HFFc6 (cell line): ENCODE results near the gene THSD4. TPM values are rescaled to one million over a fixed set of nuclear protein-coding genes. Genes with fewer than 3 reads are reported as not detected.
A peak's percentile ranks its signal among the peaks of the same experiment; 100 is the strongest.
"Not testable (repeated sequence)": the region's sequence is repeated elsewhere in the genome, so short reads cannot be mapped to it uniquely, and the experiment has no call there.

Experiments used
- DNase-seq: peaks from one replicate; pipeline ENCODE4 v3.0.0-alpha.2; 2018
- H3K27ac Mint-ChIP-seq: 2 replicates; pipeline ENCODE4 v1.8.0; 2020; ENCODE audit warnings: mild to moderate bottlenecking, mixed read lengths
- H3K27me3 Mint-ChIP-seq: 2 replicates; pipeline ENCODE4 v1.8.0; 2021; ENCODE audit warnings: mild to moderate bottlenecking, moderate library complexity, mixed read lengths; ENCODE audit not compliant: insufficient read depth
- H3K36me3 Mint-ChIP-seq: 2 replicates; pipeline ENCODE4 v1.8.0; 2021; ENCODE audit warnings: low read depth, mixed read lengths
- H3K4me1 Mint-ChIP-seq: 2 replicates; pipeline ENCODE4 v1.8.0; 2020; ENCODE audit warnings: low read depth, mixed read lengths
- H3K4me3 Mint-ChIP-seq: 2 replicates; pipeline ENCODE4 v1.8.0; 2020; ENCODE audit warnings: mild to moderate bottlenecking, moderate library complexity, mixed read lengths
- H3K9me3 Mint-ChIP-seq: 2 replicates; pipeline ENCODE4 v1.8.0; 2020; ENCODE audit warnings: mild to moderate bottlenecking, mixed read lengths
- total RNA-seq, 6 experiments: library from RNA; stranded (reverse); fragmentation: NEBNext Ultra II Directional; extraction: Animal tissue kit (Norgen Biotek cat#: 25700); gene quantifications; 2 replicates in 1 of 6; 3 replicates in 5 of 6; pipeline ENCODE4 v1.2.3, GENCODE V29; 2021
- TF ChIP-seq, protein P1 (sequence below): fragments of 200-600 bp; sonication (generic); IDR thresholded peaks from 2 replicates; pipeline ENCODE4 v1.5.0; 2021; ENCODE audit warnings: antibody characterized with exemption, mild to moderate bottlenecking

Gene THSD4
- total RNA-seq, 6 experiments from 2014 or later = 32.7 to 39.1 (median 36.4) TPM

DNA sequence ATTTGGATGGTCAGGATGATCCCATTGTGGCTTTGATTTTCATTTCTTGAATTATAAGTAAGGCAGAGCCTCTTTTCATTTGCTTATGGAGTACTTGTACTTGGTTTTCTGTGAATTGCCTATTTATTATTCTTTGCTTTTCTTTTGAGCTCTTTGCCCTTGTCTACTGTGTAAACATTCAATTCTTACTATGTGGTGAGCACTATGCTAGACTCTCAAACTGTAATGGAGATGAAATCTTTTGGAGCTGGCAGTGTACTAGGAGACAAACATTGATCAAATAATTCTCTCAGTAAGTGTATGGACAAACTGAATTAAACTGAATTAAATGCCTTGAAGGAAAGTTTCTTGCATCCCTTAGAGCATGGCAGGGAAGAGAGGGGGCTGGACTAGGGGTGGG is 608.1 kb downstream of the THSD4 start:
- Mint-ChIP-seq H3K4me1 (peaks cover 31% of the 10 kb centered on the region), H3K4me3 (no peak overlapping the region), H3K27ac (no peak overlapping the region), H3K9me3 (no peaks in the 10 kb centered on the region), H3K27me3 (peaks cover 1% of the 10 kb centered on the region; the same call in 1 of the 2 replicates), H3K36me3 (peaks cover 5% of the 10 kb centered on the region)
- no peak for DNase-seq
- TF ChIP-seq, protein P1, sequence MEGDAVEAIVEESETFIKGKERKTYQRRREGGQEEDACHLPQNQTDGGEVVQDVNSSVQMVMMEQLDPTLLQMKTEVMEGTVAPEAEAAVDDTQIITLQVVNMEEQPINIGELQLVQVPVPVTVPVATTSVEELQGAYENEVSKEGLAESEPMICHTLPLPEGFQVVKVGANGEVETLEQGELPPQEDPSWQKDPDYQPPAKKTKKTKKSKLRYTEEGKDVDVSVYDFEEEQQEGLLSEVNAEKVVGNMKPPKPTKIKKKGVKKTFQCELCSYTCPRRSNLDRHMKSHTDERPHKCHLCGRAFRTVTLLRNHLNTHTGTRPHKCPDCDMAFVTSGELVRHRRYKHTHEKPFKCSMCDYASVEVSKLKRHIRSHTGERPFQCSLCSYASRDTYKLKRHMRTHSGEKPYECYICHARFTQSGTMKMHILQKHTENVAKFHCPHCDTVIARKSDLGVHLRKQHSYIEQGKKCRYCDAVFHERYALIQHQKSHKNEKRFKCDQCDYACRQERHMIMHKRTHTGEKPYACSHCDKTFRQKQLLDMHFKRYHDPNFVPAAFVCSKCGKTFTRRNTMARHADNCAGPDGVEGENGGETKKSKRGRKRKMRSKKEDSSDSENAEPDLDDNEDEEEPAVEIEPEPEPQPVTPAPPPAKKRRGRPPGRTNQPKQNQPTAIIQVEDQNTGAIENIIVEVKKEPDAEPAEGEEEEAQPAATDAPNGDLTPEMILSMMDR = no peak

DNA sequence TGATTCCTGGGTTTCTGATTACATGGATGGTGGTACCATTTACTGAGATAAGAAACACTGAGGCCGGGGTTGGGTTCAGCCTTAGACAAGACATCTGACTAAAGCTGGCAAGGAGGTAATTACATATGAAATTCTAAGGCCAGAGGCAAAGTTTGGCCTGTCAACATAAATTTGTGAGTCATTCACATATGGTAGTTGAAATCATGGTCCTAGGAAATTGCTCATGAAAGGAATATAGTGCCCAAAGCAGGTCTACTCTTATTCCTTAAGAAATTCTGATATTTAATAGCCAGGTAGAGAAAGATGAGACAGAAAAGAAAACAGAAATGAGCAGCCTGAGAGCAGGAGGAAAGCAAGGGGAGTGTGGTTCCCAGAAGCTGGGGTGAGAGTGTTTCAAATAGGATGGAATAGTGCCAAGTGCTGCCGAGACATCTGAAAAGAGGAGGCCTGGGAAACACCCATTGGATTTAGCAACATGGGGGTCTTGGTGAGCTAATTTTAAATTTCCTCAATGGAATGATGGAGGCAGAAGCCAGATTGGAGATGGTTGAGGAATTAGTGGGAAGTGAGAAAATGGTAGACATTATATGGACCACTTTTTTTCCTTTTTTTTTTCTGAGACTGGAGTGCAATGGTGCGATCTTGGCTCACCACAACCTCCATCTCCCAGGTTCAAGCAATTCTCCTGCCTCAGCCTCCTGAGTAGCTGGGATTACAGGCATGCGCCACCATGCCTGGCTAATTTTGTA is 610.1 kb downstream of the THSD4 start:
- DNase-seq = peak; percentile 63
- H3K36me3 Mint-ChIP-seq, H3K9me3 Mint-ChIP-seq, H3K4me3 Mint-ChIP-seq, H3K27ac Mint-ChIP-seq, H3K27me3 Mint-ChIP-seq: not testable (repeated sequence)
- H3K4me1 Mint-ChIP-seq = peaks cover 46% of the 10 kb centered on the region

DNA sequence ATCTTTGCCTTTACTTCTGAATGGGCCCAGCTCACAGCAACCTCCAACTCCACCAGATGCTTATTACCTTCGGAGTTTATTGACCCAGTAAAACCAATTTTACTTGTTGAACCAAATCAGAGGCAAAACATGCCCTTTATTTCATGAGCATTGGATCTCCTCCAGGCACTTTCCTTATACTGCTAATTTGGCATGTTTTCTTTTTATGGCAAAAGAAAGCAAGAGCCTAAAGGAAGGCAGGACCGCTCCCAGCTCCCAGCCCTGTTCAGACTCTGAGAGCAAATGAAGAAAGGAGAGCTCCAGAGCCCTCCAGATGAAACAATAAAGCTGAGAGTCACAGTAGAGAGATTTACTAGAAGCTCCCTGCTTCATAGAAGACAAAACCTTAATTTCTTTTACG is 613.6 kb downstream of the THSD4 start:
- Mint-ChIP-seq H3K9me3 (no peaks in the 10 kb centered on the region), H3K4me3 (no peak overlapping the region), H3K27ac (no peak overlapping the region), H3K27me3 (no peaks in the 10 kb centered on the region), H3K4me1 (peaks cover 45% of the 10 kb centered on the region), H3K36me3 (no peaks in the 10 kb centered on the region; the same call in 1 of the 2 replicates)
- TF ChIP-seq, protein P1 = no peak
- DNase-seq = no peak

DNA sequence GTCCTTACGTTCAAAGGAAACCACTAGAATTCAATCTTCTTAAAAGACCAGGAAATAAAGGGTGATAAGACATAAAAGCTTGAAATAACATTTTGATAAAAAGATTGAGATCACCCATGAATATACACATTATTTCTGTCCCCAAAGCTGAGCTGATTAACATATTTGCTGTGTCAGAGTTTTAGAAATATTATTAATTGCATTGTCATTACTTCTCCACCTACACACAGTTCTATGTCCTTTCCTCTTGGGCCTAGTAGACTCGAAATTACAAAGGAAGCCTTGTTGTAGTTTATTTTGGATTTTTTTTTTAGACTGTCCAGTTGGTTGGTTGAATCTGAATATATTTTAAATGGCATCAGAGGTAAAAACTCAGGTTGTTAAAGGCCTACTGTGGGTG is 614.0 kb downstream of the THSD4 start:
- peaks cover 43% of the 10 kb centered on the region for H3K4me1 Mint-ChIP-seq
- H3K4me3 Mint-ChIP-seq = no peak overlapping the region
- H3K27me3 Mint-ChIP-seq = no peaks in the 10 kb centered on the region
- H3K9me3 Mint-ChIP-seq = no peaks in the 10 kb centered on the region
- DNase-seq = no peak
- H3K36me3 Mint-ChIP-seq = no peaks in the 10 kb centered on the region; the same call in 1 of the 2 replicates
- no peak overlapping the region for H3K27ac Mint-ChIP-seq
- TF ChIP-seq, protein P1 = no peak

DNA sequence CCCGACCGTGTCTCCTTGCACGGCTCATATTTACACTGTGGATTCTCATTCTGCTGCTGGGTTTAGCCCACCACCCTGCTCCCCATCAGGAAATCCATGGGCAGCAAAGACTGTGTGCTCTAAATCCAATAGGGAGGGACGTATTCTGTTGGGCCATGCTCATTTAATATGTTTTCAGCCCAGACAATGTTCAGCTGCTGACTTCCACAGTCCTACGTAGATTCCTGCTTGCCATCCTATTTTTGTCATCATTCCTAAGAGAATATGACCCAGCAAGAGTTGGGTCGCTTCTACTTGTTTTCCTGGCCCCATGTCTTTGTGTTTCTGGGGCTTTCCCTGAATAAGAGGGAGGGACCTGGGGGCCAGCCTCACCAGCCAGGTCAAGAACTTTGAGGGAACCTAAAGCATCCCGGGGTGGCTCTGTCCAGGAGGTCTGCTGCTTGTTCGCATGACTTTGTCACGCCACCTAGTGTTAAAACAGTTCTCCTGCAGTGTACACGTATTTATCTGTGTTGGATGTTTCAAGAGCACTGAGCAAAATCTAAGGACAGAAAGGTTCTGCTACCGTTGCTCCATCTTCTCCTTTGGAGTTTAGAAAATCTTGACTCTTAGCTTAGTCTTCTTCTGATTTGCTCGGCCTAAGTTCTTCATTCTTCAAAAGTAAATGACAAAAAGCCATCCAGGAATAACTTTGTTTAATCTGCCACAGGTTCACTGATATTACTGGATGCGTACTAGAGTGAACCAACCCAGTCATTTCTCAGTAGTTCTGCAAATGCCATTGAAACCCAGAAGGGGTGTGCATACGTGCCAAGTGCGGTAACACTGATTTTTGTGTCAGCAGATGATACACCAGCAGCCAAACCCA is 615.2 kb downstream of the THSD4 start:
- Mint-ChIP-seq H3K27ac (no peak overlapping the region), H3K4me3 (no peak overlapping the region), H3K4me1 (peaks cover 32% of the 10 kb centered on the region), H3K27me3 (no peaks in the 10 kb centered on the region), H3K36me3 (no peaks in the 10 kb centered on the region; the same call in 1 of the 2 replicates), H3K9me3 (no peaks in the 10 kb centered on the region)
- peak; percentile 70 for DNase-seq
- TF ChIP-seq, protein P1 = peak; percentile 90

DNA sequence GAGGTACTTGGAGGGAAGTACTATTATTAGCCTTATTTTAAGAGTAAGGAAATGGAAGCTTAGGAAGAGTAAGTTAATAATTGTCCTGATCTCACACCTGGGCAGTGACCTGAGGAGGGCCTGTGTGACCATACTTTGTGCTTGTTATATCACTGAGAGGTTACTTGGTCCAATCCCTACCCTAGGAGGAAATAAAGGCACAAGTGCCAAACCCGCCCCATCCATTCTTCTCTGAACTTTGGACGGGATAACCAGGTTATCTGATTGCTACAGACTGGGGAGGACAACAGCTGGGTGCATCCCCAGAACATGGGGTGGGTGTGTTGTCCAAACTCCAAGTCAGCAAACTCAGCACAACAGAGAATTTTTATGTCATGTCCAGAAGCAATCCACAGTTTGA is 617.4 kb downstream of the THSD4 start:
- Mint-ChIP-seq H3K27ac (no peak overlapping the region), H3K4me3 (no peak overlapping the region), H3K27me3 (no peaks in the 10 kb centered on the region), H3K4me1 (peaks cover 29% of the 10 kb centered on the region), H3K36me3 (no peaks in the 10 kb centered on the region), H3K9me3 (no peaks in the 10 kb centered on the region)
- TF ChIP-seq, protein P1 = no peak
- DNase-seq = no peak
